Posterior vena cava (tissue), 2 donors: ENCODE data around the gene RPTOR. TPM values are rescaled to one million over a fixed set of nuclear protein-coding genes. Genes with fewer than 3 reads are reported as not detected.

Source experiments
- DNase-seq: peaks from one replicate; pipeline ENCODE4 v3.0.0-alpha.2; 2020; ENCODE audit warnings: low spot score
- intact Hi-C, 2 donors: fragments of 100-400 bp; cut with DNase I; formaldehyde crosslinking; loops; one replicate each; pipeline versions ENCODE4 v1.14.1 to v1.14.2; 2022 to 2023
- total RNA-seq, 2 donors: library from RNA; stranded (reverse); fragmentation: NEBNext Ultra II Directional; extraction: Animal tissue kit (Norgen Biotek cat#: 25700); gene quantifications; one replicate each; pipeline ENCODE4 v1.2.1, GENCODE V29; 2021
- donor health status: DM: yes; HTN: yes; CAD: no.
- donor health status: DM: yes; HTN: yes; CAD: no.

The RPTOR gene
- total RNA-seq, 2 donors from 2014 or later: 30.1 to 44.1 TPM

DNA sequence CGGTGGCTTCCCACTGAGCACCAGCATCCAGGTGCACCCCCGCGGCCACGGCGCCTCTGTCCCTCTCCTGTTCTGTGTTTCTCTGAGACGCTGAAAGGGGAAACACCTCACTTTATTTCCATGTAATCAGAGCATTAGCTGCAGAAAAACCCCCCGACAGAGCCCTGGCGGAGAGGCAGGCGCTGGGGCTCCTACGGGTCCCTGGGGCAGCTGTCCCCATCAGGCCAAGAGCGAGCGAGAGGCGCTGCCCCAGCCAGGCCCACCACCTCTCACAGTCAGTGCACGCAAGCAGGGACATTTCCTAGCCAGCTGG lies 419.9 kb downstream of the RPTOR start:
- DNase-seq: no peak
- intact Hi-C loops: loop anchor here in 1 of 2 donors (5.0 kb wide), 1 partner anchor 102 kb away; no protein-coding TSS in a partner anchor

DNA sequence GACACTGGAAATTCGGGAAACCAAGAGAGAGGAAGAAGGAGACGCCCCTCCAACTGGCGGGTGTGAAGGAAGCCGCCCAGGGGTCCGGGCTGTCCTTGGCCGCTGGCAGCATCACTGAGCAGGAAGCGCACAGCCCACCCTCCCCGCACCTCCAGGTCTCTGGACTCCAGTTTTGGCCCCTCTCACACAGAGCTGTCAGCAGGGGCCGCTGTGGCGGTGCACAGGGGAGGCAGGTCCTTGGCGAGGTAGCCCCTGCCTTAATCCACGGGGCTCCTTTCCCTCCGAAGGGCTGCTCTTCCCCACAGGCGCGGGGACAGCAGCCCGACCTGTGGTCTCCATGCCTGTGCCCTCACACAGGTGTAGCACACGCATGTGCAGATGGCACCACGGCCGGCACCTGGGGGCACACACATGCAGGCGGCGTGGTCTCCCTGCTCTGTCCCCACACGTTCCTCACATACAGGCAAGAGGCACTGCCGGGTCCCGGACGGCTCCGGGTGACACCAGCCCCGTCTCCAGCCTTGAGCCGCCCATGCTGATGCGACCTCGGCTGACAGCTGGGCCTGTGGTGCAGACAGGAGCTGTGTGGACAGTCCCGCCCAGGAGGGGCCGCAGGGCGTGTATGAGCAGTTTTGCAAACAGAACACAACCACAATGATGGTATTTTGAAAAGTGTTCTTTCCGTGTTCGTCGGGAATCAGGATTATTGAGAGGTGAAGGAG lies 420.4 kb downstream of the RPTOR start:
- no peak for DNase-seq
- intact Hi-C loops: loop anchor here in 1 of 2 donors (5.0 kb wide), 1 partner anchor 103 kb away; no protein-coding TSS in a partner anchor

- intact Hi-C loops: no loop called here
- no peak for DNase-seq
Measured at GRCh38 chr17:80965606-80966005, 421.0 kb downstream of the RPTOR start.

DNA sequence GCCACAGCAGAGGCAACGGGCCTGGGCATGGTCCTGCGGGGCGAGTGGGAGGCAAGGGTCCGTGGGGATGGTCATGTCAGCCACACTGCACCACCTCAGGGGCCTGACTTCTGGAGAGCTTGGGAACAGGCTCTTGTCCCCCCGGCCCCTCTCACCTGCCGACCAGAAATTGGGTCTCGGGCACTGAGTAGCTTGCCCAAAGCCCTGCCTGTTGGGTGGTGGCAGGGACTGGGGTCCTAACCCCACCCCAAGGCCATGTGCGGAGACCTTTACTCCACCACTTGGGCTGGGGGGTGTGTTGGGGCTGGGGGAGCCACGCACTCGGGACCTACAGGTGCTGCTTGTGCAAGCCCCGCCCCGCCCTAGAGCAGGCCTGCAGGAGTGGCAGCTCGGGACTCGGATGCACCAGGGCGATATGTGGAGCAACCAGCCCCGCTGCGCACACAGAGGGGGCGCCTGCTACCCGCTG lies 422.8 kb downstream of the RPTOR start:
- no peak for DNase-seq
- intact Hi-C loops: no loop called here

GRCh38 chr17:80968602-80969029 lies 424.0 kb downstream of the RPTOR start:
- DNase-seq: no peak
- intact Hi-C loops: no loop called here

GRCh38 chr17:80969030-80969673 lies 424.5 kb downstream of the RPTOR start:
- intact Hi-C loops: no loop called here
- DNase-seq: no peak

DNA sequence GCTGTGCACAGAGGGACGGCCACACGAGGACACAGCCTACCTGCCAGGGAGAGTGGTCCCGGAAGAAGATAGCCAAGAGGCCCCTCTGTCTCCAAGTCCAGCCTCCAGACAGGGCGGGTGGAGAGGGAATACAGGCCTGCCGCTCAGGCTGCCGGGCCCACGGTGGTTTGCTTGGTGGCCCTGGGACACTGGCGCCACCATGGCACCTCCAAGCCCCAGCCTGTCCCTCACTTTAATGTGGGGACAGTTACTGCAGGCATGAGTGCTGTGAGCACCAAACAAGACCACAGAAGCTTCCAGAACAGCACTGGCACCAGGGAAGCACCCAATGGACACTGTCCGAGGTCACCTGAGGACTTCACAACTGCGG lies 425.0 kb downstream of the RPTOR start:
- intact Hi-C loops: no loop called here

DNA sequence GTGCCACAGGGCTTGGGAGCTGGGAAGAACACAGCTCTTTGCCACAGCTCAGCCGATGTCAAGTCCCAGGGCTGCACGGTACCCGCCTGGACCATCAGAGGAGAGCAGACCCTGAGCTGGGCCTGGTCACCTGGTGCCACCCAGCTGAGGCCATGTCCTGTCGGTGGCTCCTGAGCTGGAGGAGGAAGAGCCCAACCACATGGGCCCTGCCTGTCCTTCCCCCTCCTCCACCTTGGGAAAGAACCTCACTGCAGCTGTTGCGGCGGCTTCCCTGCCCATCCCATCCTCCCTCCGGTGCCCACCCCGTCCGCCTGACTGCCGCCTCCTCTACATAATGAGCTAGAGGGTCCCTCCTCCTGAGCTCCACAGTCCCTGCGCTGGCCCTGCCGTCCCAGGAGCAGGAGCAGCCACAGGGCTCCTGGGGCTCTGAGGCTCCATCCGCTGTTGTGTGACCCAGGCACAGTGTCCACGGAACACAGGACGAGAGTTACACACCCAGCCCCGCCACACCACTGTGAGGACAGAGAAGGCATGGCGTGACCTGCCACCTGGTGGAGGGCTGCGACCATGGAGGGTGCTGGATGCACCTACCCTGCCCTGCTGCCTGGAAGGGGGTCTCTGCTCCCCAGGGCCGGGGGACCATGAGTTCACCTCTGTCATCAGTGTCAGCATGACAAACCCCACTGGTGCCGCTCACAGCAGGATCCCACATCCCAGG lies 425.6 kb downstream of the RPTOR start:
- DNase-seq: no peak
- intact Hi-C loops: no loop called here

More for the DNA sequence above, 425.0 kb downstream of the RPTOR start:
- DNase-seq: no peak

DNA sequence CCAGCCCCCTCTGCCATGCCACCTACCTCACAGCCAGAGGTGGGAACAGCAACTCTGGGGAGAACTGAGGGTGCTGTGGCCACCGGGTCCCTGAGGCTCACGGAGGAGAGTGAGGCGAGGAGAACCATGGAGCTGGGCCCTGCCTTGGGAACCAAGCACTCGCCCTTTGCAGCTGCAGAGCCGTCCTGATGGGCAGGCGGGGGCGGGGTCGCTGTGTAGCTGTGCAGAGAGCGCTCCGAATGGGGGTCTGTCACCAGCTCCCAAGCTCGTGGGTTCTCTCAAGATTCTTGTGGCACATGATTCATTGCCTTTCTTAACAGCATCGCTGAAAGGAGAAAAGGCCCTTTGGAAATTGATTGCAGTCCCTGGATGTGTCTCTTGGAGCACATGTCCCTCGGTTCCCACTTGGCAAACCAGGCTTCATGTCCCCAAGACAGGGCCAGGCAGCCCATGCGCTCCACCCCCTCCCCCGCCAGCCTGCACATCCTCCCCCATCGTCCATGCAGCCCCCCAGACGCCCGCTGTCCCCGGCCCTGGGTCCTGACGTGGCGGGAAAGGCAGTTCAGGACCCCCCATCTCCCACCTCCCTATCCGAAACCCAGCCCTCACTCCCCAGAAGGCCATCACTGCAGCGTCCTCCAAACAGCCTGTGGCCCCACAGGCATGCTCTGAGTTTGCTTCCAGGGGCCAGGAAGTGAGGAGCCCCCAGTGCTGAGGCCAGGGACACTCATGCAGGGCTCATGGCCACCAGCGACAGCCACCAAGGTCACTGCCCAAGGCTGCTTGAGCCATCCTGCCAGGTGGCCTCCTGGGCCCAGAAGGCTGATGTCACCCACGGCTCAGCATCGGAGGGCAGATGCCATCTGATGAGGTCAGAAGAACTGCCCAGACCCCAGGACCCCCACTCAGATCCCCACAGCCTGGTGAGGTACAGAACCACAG lies 426.4 kb downstream of the RPTOR start:
- intact Hi-C loops: no loop called here
- DNase-seq: no peak

GRCh38 chr17:80971704-80972304 lies 427.2 kb downstream of the RPTOR start:
- intact Hi-C loops: no loop called here
- no peak for DNase-seq

DNA sequence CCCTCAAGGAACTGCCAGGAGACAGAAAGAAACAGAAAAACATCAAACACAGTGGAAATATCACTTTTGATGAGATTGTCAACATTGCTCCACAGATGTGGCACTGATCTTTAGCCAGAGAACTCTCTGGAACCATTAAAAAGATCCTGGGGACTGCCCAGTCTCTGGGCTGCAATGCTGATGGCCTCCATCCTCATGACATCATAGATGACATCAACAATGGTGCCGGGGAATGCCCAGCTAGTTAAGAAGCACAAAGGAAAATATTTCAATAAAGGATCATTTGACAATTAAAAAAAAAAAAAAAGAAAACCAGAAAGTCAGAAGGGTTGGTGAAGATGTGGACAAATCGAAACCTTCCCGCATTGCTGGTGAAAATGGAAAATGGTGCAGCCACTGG lies 432.1 kb downstream of the RPTOR start:
- no peak for DNase-seq
- intact Hi-C loops: no loop called here

DNA sequence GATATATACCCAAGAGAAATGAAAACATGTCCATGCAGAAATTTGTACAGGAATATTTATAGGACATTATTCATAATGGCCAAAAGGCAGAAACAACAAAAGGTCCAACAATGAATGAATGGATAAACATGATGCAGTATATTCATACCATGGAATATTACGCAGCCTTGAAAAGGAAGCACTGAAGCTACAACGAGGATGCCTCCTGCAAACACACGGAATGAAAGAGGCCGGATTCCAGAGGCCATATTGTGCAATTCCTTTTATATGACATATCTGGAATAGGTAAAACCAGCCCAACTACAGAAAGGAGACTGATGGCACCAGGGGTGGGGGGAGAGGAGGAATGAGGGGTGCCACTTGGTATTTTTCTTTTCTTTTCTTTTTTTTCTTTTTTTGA lies 432.5 kb downstream of the RPTOR start:
- intact Hi-C loops: no loop called here

DNA sequence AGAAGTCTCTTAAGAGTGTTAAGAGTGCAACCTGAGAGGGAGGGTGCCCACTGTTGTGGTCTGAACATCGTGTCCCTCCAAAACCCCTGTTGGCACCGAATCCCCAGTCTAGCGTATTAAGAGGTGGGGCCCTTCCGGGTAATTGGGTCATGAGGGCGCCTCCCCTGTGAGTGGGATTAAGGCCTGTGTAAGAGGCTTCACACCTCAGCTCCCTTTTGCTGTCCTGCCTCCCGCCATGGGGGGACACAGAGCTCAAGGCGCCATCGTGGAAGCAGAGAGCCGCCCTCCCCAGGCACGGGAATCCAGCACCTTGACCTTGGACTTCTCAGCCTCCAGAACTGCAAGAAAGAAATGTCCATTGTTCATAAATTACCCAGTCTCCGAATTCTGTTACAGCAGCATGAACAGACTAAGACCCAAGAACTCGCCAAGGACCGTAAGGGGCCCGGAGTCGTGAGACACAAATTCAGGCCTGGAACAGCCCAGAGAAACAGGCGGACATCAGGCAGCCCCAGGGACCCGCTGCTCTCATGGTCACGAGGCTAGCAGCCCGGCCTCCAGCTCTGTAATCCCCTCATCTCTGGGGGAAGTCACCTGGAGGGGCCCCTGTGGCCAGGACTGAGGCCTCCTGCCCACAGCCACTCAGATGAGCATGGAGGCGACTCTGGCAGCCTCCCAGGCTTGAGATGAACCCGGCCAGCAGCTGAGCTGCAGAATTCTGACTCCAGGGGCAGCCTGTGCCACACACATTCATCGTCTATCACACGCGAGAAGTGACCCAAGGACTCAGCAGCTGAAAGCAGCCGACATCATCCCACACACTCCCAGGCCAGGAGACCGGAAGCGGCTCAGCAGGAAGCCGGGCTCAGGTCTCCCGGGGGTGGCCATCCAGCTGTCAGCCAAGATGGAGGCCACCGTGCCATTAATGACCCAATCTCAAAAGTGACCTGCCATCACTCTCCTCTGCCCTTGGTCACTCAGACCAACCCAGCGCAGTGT lies 434.2 kb downstream of the RPTOR start:
- intact Hi-C loops: no loop called here
- no peak for DNase-seq

More for the DNA sequence above, 432.5 kb downstream of the RPTOR start:
- DNase-seq: no peak

- intact Hi-C loops: loop anchor here (2.0 to 5.0 kb wide), 3 partner anchors 112 to 553 kb away; no protein-coding TSS in a partner anchor
- DNase-seq: no peak
Measured at GRCh38 chr17:80979547-80980378, 435.1 kb downstream of the RPTOR start.

GRCh38 chr17:80980397-80981061 lies 435.9 kb downstream of the RPTOR start:
- no peak for DNase-seq
- intact Hi-C loops: loop anchor here (2.0 to 5.0 kb wide), 3 partner anchors 113 to 554 kb away; no protein-coding TSS in a partner anchor
